Fibroblast of peridontal ligament (primary cell): ENCODE data around the gene OR5H15.
"Not testable (repeated sequence)": the region's sequence is repeated elsewhere in the genome, so short reads cannot be mapped to it uniquely, and the experiment has no call there.

Experiments
- DNase-seq: peaks from one replicate; pipeline ENCODE4 v3.0.0-alpha.2; 2010; ENCODE audit errors: extremely low read depth

Gene OR5H15

GRCh38 chr3:98166396-98166795 lies at the start of gene OR5H15:
OR5H15 (plus strand) TSS chr3:98166696; CDS start chr3:98168700, 2,004 bp downstream.
- no peak for DNase-seq

GRCh38 chr3:98130421-98130820 lies 36.1 kb upstream of the OR5H15 start, which contains the start of gene OR5H1:
OR5H1 (plus strand) TSS chr3:98130721; CDS start chr3:98132698, 1,977 bp downstream.
- DNase-seq, result no peak

GRCh38 chr3:98136631-98137030 lies 29.9 kb upstream of the OR5H15 start:
- no peak for DNase-seq

- not testable (repeated sequence) for DNase-seq
Measured at GRCh38 chr3:98137826-98138557, 28.5 kb upstream of the OR5H15 start.

GRCh38 chr3:98140531-98140930 lies 26.0 kb upstream of the OR5H15 start:
- no peak for DNase-seq

- DNase-seq, result no peak
Measured at GRCh38 chr3:98147179-98147578, 19.3 kb upstream of the OR5H15 start, which contains the start of gene OR5H14. OR5H14 (plus strand) TSS chr3:98147479; CDS start chr3:98149386, 1,907 bp downstream.

GRCh38 chr3:98148751-98149150 lies 17.7 kb upstream of the OR5H15 start:
- no peak for DNase-seq

- not testable (repeated sequence) for DNase-seq
Measured at GRCh38 chr3:98149456-98149855, 17.0 kb upstream of the OR5H15 start.

GRCh38 chr3:98151241-98151640 lies 15.3 kb upstream of the OR5H15 start:
- DNase-seq, result no peak

- DNase-seq, result no peak
Measured at GRCh38 chr3:98171071-98171470, 4.6 kb downstream of the OR5H15 start.

GRCh38 chr3:98172621-98173020 lies 6.1 kb downstream of the OR5H15 start:
- DNase-seq, result no peak

- DNase-seq, result no peak
Measured at GRCh38 chr3:98180319-98180890, 13.9 kb downstream of the OR5H15 start.

- DNase-seq, result no peak
Measured at GRCh38 chr3:98182196-98182595, 15.7 kb downstream of the OR5H15 start.

- DNase-seq, result no peak
Measured at GRCh38 chr3:98185180-98185579, 18.7 kb downstream of the OR5H15 start.

GRCh38 chr3:98188545-98188944 lies 22.0 kb downstream of the OR5H15 start:
- DNase-seq, result no peak

- not testable (repeated sequence) for DNase-seq
Measured at GRCh38 chr3:98190911-98191310, 24.4 kb downstream of the OR5H15 start.

GRCh38 chr3:98196293-98196692 lies 29.8 kb downstream of the OR5H15 start:
- not testable (repeated sequence) for DNase-seq

- no peak for DNase-seq
Measured at GRCh38 chr3:98199020-98199419, 32.5 kb downstream of the OR5H15 start.

GRCh38 chr3:98209244-98209643 lies 42.7 kb downstream of the OR5H15 start:
- no peak for DNase-seq

- no peak for DNase-seq
Measured at GRCh38 chr3:98213276-98213675, 46.8 kb downstream of the OR5H15 start.

GRCh38 chr3:98215051-98215450 lies 48.6 kb downstream of the OR5H15 start:
- no peak for DNase-seq
